Measurements from ENCODE around the gene TNS2. TPM values are rescaled to one million over a fixed set of nuclear protein-coding genes. Genes with fewer than 3 reads are reported as not detected.
A peak's percentile ranks its signal among the peaks of the same experiment; 100 is the strongest.

The TNS2 gene
- total RNA-seq, 1 donor from 2014 or later: 232 TPM

DNA sequence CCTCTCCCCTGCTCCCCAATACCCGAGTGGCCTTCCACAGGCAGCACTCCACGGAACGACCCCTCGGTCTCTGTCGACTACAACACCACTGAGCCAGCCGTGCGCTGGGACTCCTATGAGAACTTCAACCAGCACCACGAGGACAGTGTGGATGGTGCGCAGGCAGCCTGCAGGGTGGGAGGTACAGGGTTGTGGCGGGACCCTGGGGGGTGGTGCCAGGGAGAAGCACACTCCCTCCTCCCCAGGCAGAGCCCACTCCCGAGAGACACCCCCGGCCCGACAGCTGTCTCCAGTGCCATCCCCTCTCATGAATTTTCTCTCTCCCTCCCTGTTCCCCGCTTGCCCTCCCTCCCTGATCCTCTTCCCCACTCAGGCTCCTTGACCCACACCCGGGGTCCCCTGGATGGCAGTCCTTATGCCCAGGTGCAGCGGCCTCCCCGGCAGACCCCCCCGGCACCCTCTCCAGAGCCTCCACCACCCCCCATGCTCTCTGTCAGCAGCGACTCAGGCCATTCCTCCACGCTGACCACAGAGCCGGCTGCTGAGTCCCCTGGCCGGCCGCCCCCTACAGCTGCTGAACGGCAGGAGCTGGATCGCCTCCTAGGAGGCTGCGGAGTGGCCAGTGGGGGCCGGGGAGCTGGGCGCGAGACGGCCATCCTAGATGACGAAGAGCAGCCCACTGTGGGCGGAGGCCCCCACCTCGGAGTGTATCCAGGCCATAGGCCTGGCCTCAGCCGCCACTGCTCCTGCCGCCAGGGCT, 9.0 kb downstream of the TNS2 start:
- peaks cover 56% of the 10 kb centered on the region for H3K4me1 ChIP-seq
- ATAC-seq (no peak), DNase-seq (peak; percentile 66)
- TF ChIP-seq, protein P1, sequence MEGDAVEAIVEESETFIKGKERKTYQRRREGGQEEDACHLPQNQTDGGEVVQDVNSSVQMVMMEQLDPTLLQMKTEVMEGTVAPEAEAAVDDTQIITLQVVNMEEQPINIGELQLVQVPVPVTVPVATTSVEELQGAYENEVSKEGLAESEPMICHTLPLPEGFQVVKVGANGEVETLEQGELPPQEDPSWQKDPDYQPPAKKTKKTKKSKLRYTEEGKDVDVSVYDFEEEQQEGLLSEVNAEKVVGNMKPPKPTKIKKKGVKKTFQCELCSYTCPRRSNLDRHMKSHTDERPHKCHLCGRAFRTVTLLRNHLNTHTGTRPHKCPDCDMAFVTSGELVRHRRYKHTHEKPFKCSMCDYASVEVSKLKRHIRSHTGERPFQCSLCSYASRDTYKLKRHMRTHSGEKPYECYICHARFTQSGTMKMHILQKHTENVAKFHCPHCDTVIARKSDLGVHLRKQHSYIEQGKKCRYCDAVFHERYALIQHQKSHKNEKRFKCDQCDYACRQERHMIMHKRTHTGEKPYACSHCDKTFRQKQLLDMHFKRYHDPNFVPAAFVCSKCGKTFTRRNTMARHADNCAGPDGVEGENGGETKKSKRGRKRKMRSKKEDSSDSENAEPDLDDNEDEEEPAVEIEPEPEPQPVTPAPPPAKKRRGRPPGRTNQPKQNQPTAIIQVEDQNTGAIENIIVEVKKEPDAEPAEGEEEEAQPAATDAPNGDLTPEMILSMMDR (IDR thresholded peaks at IDR 0.05): no peak
- peaks cover 94% of the 10 kb centered on the region for H3K36me3 ChIP-seq
- H3K4me3 ChIP-seq: no peak overlapping the region
- H3K9me3 ChIP-seq: no peaks in the 10 kb centered on the region
- intact Hi-C loops (cut with DNase I): no loop called here
- no peak overlapping the region for H3K27ac ChIP-seq
- H3K27me3 ChIP-seq: no peaks in the 10 kb centered on the region

DNA sequence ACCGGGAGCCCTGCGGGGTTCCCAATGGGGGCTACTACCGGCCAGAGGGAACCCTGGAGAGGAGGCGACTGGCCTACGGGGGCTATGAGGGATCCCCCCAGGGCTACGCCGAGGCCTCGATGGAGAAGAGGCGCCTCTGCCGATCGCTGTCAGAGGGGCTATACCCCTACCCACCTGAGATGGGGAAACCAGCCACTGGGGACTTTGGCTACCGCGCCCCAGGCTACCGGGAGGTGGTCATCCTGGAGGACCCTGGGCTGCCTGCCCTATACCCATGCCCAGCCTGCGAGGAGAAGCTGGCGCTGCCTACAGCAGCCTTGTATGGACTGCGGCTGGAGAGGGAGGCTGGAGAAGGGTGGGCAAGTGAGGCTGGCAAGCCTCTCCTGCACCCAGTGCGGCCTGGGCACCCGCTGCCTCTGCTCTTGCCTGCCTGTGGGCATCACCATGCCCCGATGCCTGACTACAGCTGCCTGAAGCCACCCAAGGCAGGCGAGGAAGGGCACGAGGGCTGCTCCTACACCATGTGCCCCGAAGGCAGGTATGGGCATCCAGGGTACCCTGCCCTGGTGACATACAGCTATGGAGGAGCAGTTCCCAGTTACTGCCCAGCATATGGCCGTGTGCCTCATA, 9.7 kb downstream of the TNS2 start:
- intact Hi-C loops (cut with DNase I): no loop called here
- peaks cover 97% of the 10 kb centered on the region for H3K36me3 ChIP-seq
- H3K27ac ChIP-seq: peak overlapping the region; percentile 24

DNA sequence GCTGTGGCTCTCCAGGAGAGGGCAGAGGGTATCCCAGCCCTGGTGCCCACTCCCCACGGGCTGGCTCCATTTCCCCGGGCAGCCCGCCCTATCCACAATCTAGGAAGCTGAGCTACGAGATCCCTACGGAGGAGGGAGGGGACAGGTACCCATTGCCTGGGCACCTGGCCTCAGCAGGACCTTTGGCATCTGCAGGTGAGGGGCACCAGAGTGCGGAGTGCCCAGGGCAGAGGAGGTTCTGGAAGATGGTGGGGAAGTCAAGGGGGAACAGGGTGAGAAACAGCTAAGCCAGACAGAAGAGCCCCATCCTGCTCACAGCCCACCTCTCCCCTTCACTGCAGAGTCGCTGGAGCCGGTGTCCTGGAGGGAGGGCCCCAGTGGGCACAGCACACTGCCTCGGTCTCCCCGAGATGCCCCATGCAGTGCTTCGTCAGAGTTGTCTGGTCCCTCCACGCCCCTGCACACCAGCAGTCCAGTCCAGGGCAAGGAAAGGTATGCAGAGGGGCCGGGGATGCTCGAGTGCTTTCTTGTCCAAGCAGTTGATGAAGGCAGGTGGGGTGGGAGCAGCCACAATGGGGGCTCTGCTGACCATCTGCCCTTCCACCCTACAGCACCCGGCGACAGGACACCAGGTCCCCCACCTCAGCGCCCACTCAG, 10.3 kb downstream of the TNS2 start:
- H3K4me1 ChIP-seq: peaks cover 47% of the 10 kb centered on the region
- peaks cover 95% of the 10 kb centered on the region for H3K36me3 ChIP-seq
- DNase-seq: no peak
- TF ChIP-seq, protein P1 (IDR thresholded peaks at IDR 0.05): no peak
- no peaks in the 10 kb centered on the region for H3K27me3 ChIP-seq
- no peak overlapping the region for H3K4me3 ChIP-seq
- peak overlapping the region; percentile 60 for H3K27ac ChIP-seq
- ATAC-seq: no peak
- intact Hi-C loops (cut with DNase I): no loop called here
- H3K9me3 ChIP-seq: no peaks in the 10 kb centered on the region

More for the DNA sequence above, 9.7 kb downstream of the TNS2 start:
- no peaks in the 10 kb centered on the region for H3K27me3 ChIP-seq
- H3K4me1 ChIP-seq: peaks cover 54% of the 10 kb centered on the region
- H3K9me3 ChIP-seq: no peaks in the 10 kb centered on the region
- ATAC-seq (no peak), DNase-seq (no peak)
- H3K4me3 ChIP-seq: no peak overlapping the region
- TF ChIP-seq, protein P1 (IDR thresholded peaks at IDR 0.05): no peak

DNA sequence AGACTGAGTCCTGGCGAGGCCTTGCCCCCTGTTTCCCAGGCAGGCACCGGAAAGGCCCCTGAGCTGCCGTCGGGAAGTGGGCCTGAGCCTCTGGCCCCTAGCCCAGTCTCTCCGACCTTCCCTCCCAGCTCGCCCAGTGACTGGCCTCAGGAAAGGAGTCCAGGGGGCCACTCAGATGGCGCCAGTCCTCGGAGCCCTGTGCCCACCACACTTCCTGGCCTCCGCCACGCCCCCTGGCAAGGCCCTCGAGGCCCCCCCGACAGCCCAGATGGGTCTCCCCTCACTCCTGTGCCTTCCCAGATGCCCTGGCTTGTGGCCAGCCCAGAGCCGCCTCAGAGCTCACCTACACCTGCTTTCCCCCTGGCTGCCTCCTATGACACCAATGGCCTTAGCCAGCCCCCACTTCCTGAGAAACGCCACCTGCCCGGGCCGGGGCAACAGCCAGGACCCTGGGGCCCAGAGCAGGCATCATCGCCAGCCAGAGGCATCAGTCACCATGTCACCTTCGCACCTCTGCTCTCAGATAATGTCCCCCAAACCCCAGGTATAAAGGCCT, 10.9 kb downstream of the TNS2 start:
- DNase-seq: peak; percentile 78
- TF ChIP-seq, protein P1 (IDR thresholded peaks at IDR 0.05): no peak
- Histone ChIP-seq H3K36me3 (peaks cover 95% of the 10 kb centered on the region), H3K27me3 (no peaks in the 10 kb centered on the region), H3K4me1 (peaks cover 41% of the 10 kb centered on the region), H3K9me3 (no peaks in the 10 kb centered on the region), H3K27ac (peak overlapping the region; percentile 60), H3K4me3 (no peak overlapping the region)
- ATAC-seq: no peak
- intact Hi-C loops (cut with DNase I): no loop called here

DNA sequence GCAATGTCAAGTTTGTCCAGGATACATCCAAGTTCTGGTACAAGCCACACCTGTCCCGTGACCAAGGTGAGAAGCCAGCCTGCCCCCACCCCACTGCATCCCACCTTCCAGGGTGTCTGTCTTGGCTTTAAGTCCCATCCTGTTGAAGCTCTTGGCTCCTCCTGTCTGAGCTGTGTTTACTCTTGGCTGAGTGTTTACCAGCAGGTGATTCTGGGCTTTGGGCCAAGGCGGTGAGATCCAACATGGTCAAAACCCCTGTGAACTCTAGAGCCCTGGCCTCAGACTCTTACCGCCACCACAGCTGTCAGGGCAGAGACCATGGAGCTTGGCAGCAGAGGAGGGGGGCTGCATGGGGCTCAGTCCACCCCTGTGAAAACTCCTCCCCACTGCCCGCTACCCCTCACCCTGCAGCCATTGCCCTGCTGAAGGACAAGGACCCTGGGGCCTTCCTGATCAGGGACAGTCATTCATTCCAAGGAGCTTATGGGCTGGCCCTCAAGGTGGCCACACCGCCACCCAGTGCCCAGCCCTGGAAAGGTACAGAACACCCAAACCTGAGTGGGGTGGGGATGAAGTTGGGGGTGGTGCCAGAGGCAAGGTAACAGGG, 11.6 kb downstream of the TNS2 start:
- Histone ChIP-seq H3K27me3 (no peaks in the 10 kb centered on the region), H3K4me1 (peaks cover 46% of the 10 kb centered on the region), H3K4me3 (no peak overlapping the region), H3K36me3 (peaks cover 89% of the 10 kb centered on the region), H3K9me3 (no peaks in the 10 kb centered on the region), H3K27ac (peak overlapping the region; percentile 60)
- intact Hi-C loops (cut with DNase I): no loop called here
- peak; percentile 45 for ATAC-seq
- TF ChIP-seq, protein P1 (IDR thresholded peaks at IDR 0.05): no peak
- DNase-seq: peak; percentile 88

All from upper lobe of right lung (tissue), 1 donor.